Measurements from ENCODE around the gene GALNT18. TPM values are rescaled to one million over a fixed set of nuclear protein-coding genes. Genes with fewer than 3 reads are reported as not detected.

GALNT18 gene
- total RNA-seq, 1 experiment from 2014 or later, result 1.7 TPM

DNA sequence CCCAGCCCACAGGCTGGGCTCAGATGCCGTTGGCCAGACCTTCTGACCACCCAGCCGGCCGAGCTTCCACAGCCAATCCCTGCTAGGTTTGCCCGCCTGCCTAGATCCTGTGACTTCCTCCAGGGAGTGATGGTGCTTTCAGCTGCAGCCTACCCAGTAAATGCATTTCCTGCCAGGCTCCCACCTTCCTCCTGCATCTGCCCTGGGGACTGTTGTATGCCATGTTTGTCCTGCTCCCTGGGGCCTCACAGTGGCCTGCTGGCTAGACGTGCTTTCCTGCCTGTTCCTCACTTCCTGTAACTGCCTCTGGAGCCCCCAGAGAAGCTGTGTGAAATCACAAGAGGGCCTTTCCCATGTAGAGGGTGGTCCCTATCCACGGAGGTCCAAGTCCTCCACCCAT is 86.2 kb downstream of the GALNT18 start:
- Histone ChIP-seq H2AK5ac (ENCODE audit: insufficient read length, low read length) (no peak overlapping the region), H3K9me3 (ENCODE audit: control insufficient read depth, low read depth, low read length) (no peaks in the 10 kb centered on the region), H4K20me1 (ENCODE audit: control insufficient read depth, insufficient read depth, insufficient read length) (no peaks in the 10 kb centered on the region), H3K4ac (ENCODE audit: low read depth, low read length) (no peak overlapping the region), H3K79me1 (ENCODE audit: insufficient read depth, low read depth, low read length, poor library complexity, severe bottlenecking) (no peaks in the 10 kb centered on the region), H2BK15ac (ENCODE audit: low read depth, low read length) (no peak overlapping the region), H3K18ac (ENCODE audit: insufficient read length, low read depth, low read length) (no peak overlapping the region), H3K14ac (ENCODE audit: insufficient read depth, low read length) (no peak overlapping the region; the same call in 1 of the 2 replicates), H4K91ac (ENCODE audit: insufficient read length, low read depth, low read length) (no peak overlapping the region), H3K4me1 (ENCODE audit: insufficient read depth, low read length) (no peaks in the 10 kb centered on the region), H2BK12ac (ENCODE audit: insufficient read length, low read depth, low read length) (no peak overlapping the region), H2AFZ (ENCODE audit: low read length) (no peak overlapping the region), H2BK5ac (ENCODE audit: insufficient read length, low read length) (no peak overlapping the region), H4K5ac (ENCODE audit: insufficient read length, low read depth, low read length) (no peak overlapping the region), H3K23me2 (ENCODE audit: insufficient read length, low read depth, low read length, poor library complexity, severe bottlenecking) (no peaks in the 10 kb centered on the region), H3T11ph (ENCODE audit: low read length) (no peak overlapping the region), H3K27me3 (ENCODE audit: insufficient read depth, low read length) (no peaks in the 10 kb centered on the region), H2BK20ac (ENCODE audit: low read depth, low read length, poor library complexity, severe bottlenecking) (no peak overlapping the region), H3K23ac (ENCODE audit: insufficient read length, low read depth, low read length) (no peak overlapping the region), H3K56ac (ENCODE audit: insufficient read length, low read depth, low read length) (no peak overlapping the region), H2BK120ac (ENCODE audit: low read depth, low read length, poor library complexity, severe bottlenecking) (no peak overlapping the region), H3K27ac (ENCODE audit: insufficient read length, low read depth, low read length) (no peak overlapping the region), H4K8ac (replicated peaks; ENCODE audit: insufficient read length, low read depth, low read length) (no peak overlapping the region), H3K79me2 (ENCODE audit: insufficient read depth, low read length) (no peaks in the 10 kb centered on the region), H3K4me2 (ENCODE audit: insufficient read depth, insufficient read length, low read length) (no peak overlapping the region), H3K9ac (ENCODE audit: extremely low read depth, insufficient read length, low read length) (no peak overlapping the region)
- no peak overlapping the region; a peak in 1 of 7 replicates for H3K27ac Mint-ChIP-seq
- H3K9me3 Mint-ChIP-seq, result no peaks in the 10 kb centered on the region
- H3K27me3 Mint-ChIP-seq (ENCODE audit: low read depth), result peaks cover 4% of the 10 kb centered on the region
- no peak overlapping the region for H3K4me3 Mint-ChIP-seq
- peak; percentile 41 for DNase-seq
- WGBS (ENCODE audit: extremely low coverage, insufficient read length, low lambda C conversion rate), result no CpG with 5 or more reads among the region's 6 CpGs
- TF ChIP-seq, protein P1, sequence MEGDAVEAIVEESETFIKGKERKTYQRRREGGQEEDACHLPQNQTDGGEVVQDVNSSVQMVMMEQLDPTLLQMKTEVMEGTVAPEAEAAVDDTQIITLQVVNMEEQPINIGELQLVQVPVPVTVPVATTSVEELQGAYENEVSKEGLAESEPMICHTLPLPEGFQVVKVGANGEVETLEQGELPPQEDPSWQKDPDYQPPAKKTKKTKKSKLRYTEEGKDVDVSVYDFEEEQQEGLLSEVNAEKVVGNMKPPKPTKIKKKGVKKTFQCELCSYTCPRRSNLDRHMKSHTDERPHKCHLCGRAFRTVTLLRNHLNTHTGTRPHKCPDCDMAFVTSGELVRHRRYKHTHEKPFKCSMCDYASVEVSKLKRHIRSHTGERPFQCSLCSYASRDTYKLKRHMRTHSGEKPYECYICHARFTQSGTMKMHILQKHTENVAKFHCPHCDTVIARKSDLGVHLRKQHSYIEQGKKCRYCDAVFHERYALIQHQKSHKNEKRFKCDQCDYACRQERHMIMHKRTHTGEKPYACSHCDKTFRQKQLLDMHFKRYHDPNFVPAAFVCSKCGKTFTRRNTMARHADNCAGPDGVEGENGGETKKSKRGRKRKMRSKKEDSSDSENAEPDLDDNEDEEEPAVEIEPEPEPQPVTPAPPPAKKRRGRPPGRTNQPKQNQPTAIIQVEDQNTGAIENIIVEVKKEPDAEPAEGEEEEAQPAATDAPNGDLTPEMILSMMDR (conservative IDR thresholded peaks at IDR 0.05), result no peak
- peaks cover 6 to 9% of the 10 kb centered on the region in 2 experiments; a peak in 3 of 4 replicates for H3K4me1 Mint-ChIP-seq
- H3K36me3 Mint-ChIP-seq (ENCODE audit: insufficient read depth in 1 of 3, low read depth in 3 of 3), result no peaks in the 10 kb centered on the region
